GM23338 (cell line): ENCODE data around the gene PDS5A. TPM values are rescaled to one million over a fixed set of nuclear protein-coding genes. Genes with fewer than 3 reads are reported as not detected.

Source experiments
- ATAC-seq: fragments of 200-7000 bp; cut with Tn5 transposase; 3 replicates; pipeline ENCODE4 v1.9.1; 2020
- DNase-seq: peaks from one replicate; pipeline ENCODE4 v3.0.0-alpha.2; 2015; ENCODE audit warnings: low spot score
- H2AFZ ChIP-seq: fragments of 200-600 bp; sonication (generic); 2 replicates; pipeline ENCODE4 v1.8.0; 2016; ENCODE audit warnings: antibody characterized with exemption, mild to moderate bottlenecking, moderate library complexity
- H3F3A ChIP-seq: fragments of 200-600 bp; sonication (generic); replicated peaks from 2 replicates; pipeline ENCODE4 v1.8.0; 2017; ENCODE audit warnings: antibody characterized with exemption, mixed run types, low read depth
- H3K27ac ChIP-seq: fragments of 200-600 bp; sonication (generic); 2 replicates; pipeline ENCODE4 v1.6.1; 2016; ENCODE audit warnings: low read depth
- H3K27me3 ChIP-seq: fragments of 200-600 bp; sonication (generic); 2 replicates; pipeline ENCODE4 v1.8.0; 2016; ENCODE audit warnings: mild to moderate bottlenecking, mixed run types, moderate library complexity; ENCODE audit not compliant: insufficient read depth
- H3K36me3 ChIP-seq: fragments of 200-600 bp; sonication (generic); 2 replicates; pipeline ENCODE4 v1.8.0; 2016; ENCODE audit warnings: mild to moderate bottlenecking; ENCODE audit not compliant: insufficient read depth
- H3K4me1 ChIP-seq: fragments of 200-600 bp; sonication (generic); 2 replicates; pipeline ENCODE4 v1.8.0; 2016; ENCODE audit warnings: mild to moderate bottlenecking, moderate library complexity; ENCODE audit not compliant: insufficient read depth
- H3K4me2 ChIP-seq: fragments of 200-600 bp; sonication (generic); 2 replicates; pipeline ENCODE4 v1.7.1; 2017; ENCODE audit warnings: mixed run types
- H3K4me3 ChIP-seq: fragments of 200-600 bp; sonication (generic); 2 replicates; pipeline ENCODE4 v1.6.1; 2016; ENCODE audit warnings: mixed run types
- H3K79me2 ChIP-seq: fragments of 200-600 bp; sonication (generic); replicated peaks from 2 replicates; pipeline ENCODE4 v1.8.0; 2017; ENCODE audit warnings: mild to moderate bottlenecking; ENCODE audit not compliant: insufficient read depth
- H3K9me2 ChIP-seq: fragments of 200-600 bp; sonication (generic); 2 replicates; pipeline ENCODE4 v1.8.0; 2017; ENCODE audit not compliant: insufficient read depth
- H4K20me1 ChIP-seq: fragments of 200-600 bp; sonication (generic); replicated peaks from 2 replicates; pipeline ENCODE4 v1.8.0; 2017; ENCODE audit warnings: mild to moderate bottlenecking; ENCODE audit not compliant: insufficient read depth
- H3K27ac Mint-ChIP-seq: 2 replicates; pipeline ENCODE4 v1.8.0; 2020; ENCODE audit warnings: inconsistent platforms, mild to moderate bottlenecking, moderate library complexity, mixed read lengths
- H3K27me3 Mint-ChIP-seq: 3 replicates; pipeline ENCODE4 v1.8.0; 2022; ENCODE audit warnings: low read depth, mild to moderate bottlenecking, moderate library complexity, mixed read lengths, inconsistent platforms; ENCODE audit not compliant: insufficient read depth, poor library complexity
- H3K36me3 Mint-ChIP-seq: 3 replicates; pipeline ENCODE4 v1.8.0; 2021; ENCODE audit warnings: low read depth, mild to moderate bottlenecking, inconsistent platforms, moderate library complexity, mixed read lengths
- H3K4me1 Mint-ChIP-seq: 3 replicates; pipeline ENCODE4 v1.8.0; 2020; ENCODE audit warnings: mild to moderate bottlenecking, inconsistent platforms, mixed read lengths
- H3K4me3 Mint-ChIP-seq: 3 replicates; pipeline ENCODE4 v1.8.0; 2021; ENCODE audit warnings: moderate library complexity, mild to moderate bottlenecking, inconsistent platforms, mixed read lengths
- H3K9me3 Mint-ChIP-seq: 3 replicates; pipeline ENCODE4 v1.8.0; 2020; ENCODE audit warnings: moderate library complexity, mild to moderate bottlenecking, inconsistent platforms, mixed read lengths
- CREB1 ChIP-seq: fragments of 250-450 bp; sonication (Bioruptor Pico); IDR thresholded peaks from 2 replicates; pipeline ENCODE4 v1.5.0; 2020; ENCODE audit warnings: low read depth, mild to moderate bottlenecking, moderate library complexity
- ETS1 ChIP-seq: IDR thresholded peaks from 2 replicates; pipeline ENCODE4 v1.6.1; 2016; ENCODE audit warnings: antibody characterized with exemption
- EZH2phosphoT487 ChIP-seq: fragments of 200-600 bp; sonication (generic); IDR thresholded peaks from one replicate; pipeline ENCODE4 v1.8.1; 2018; ENCODE audit warnings: antibody characterized with exemption; ENCODE audit not compliant: unreplicated experiment
- NANOG ChIP-seq: IDR thresholded peaks from 2 replicates; pipeline ENCODE4 v1.6.1; 2016; ENCODE audit warnings: antibody characterized with exemption, borderline replicate concordance
- POLR2AphosphoS5 ChIP-seq: IDR thresholded peaks from 2 replicates; pipeline ENCODE4 v1.6.1; 2016; ENCODE audit warnings: antibody characterized with exemption, low read depth
- REST ChIP-seq: IDR thresholded peaks from one replicate; pipeline ENCODE4 v1.6.1; 2018; ENCODE audit warnings: antibody characterized with exemption; ENCODE audit not compliant: unreplicated experiment
- STAT1 ChIP-seq: IDR thresholded peaks from one replicate; pipeline ENCODE4 v1.6.1; 2016; ENCODE audit warnings: antibody characterized with exemption; ENCODE audit not compliant: unreplicated experiment
- ZNF462 ChIP-seq: fragments of 250-450 bp; sonication (Bioruptor Pico); IDR thresholded peaks from 2 replicates; pipeline ENCODE4 v1.5.0; 2020; ENCODE audit warnings: mild to moderate bottlenecking, moderate library complexity
- polyA plus RNA-seq: library from polyadenylated mRNA; unstranded; fragments of >200 nt; fragmentation: Nextera tagmentation; extraction: Ambion mirVana; gene quantifications from 2 replicates; pipeline ENCODE4 v1.2.1, GENCODE V29; 2016
- total RNA-seq: library from RNA; depleted of rRNA; stranded (reverse); fragments of >200 nt; shearing (Covaris generic); gene quantifications from 2 replicates; pipeline ENCODE4 v1.2.3, GENCODE V29; 2014

Gene PDS5A
- total and polyA plus RNA-seq, 2 experiments from 2014 or later = 22.1 to 91.9 TPM

GRCh38 chr4:39820186-39820585 lies 157.5 kb downstream of the PDS5A start:
- ATAC-seq (peak; percentile 72), DNase-seq (peak; percentile 66)
- Histone ChIP-seq H3K36me3 (no peaks in the 10 kb centered on the region), H3K4me2 (no peak overlapping the region), H4K20me1 (no peaks in the 10 kb centered on the region), H3F3A (peaks cover 9% of the 10 kb centered on the region), H3K27ac (no peak overlapping the region), H3K79me2 (no peaks in the 10 kb centered on the region), H3K9me2 (no peaks in the 10 kb centered on the region), H3K27me3 (no peaks in the 10 kb centered on the region), H3K4me1 (no peaks in the 10 kb centered on the region; the same call in 1 of the 2 replicates), H2AFZ (no peak overlapping the region), H3K4me3 (no peak overlapping the region)
- peak overlapping the region; percentile 69 for H3K27ac Mint-ChIP-seq
- peaks cover 16% of the 10 kb centered on the region for H3K4me1 Mint-ChIP-seq
- TF ChIP-seq ZNF462 (CRISPR knock-in tag) = no peak
- TF ChIP-seq ETS1 = no peak
- no peak for TF ChIP-seq EZH2phosphoT487
- no peak for TF ChIP-seq REST
- no peak for TF ChIP-seq CREB1 (CRISPR knock-in tag)
- TF ChIP-seq POLR2AphosphoS5 = no peak
- TF ChIP-seq NANOG = no peak
- no peak for TF ChIP-seq STAT1
- peaks cover 9% of the 10 kb centered on the region for H3K27me3 Mint-ChIP-seq
- no peak overlapping the region for H3K4me3 Mint-ChIP-seq
- no peaks in the 10 kb centered on the region for H3K9me3 Mint-ChIP-seq
- peaks cover 7% of the 10 kb centered on the region; the same call in 2 of the 3 replicates for H3K36me3 Mint-ChIP-seq
